GM12874 (cell line): ENCODE data around the gene NHEJ1.

Source experiments
- TF ChIP-seq, protein P1 (sequence below): IDR thresholded peaks from 2 replicates; pipeline ENCODE4 v1.5.1; 2011; ENCODE audit warnings: low read depth, mild to moderate bottlenecking, control low read depth, low read length, moderate library complexity; ENCODE audit not compliant: insufficient read depth

NHEJ1 gene

DNA sequence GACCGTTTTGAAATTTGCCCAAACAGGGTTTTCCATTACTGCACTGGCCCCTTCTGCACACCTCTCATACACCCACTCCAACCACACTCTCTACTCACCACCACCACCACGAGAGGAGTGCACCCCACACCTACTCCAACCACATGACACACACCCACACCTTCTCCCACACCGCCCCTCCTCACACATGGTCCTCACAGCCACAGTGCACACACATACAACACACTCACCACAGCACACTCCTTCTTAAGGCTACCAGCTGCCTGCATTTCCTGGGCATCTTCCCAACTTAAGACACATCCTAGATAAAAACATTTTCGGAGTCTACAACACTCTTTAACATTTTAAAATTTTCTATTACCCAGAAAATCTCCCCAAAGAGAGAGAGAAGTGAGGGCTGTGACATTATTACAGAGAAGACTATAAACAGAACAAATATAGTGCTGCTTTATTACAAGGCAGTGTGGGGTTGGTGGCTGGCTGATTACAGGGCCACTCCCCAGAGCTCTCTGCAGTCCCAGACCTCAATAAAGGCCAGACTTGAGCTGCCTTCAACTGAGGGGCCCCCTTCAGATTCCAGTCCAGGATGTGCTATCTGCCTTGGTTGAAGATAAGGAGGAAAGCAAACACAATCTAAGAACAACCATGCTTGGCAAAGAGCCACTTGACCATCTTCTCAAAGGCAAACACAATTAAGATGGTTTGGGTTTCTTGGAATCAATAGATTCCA lies 36.1 kb downstream of the NHEJ1 start:
- TF ChIP-seq, protein P1, sequence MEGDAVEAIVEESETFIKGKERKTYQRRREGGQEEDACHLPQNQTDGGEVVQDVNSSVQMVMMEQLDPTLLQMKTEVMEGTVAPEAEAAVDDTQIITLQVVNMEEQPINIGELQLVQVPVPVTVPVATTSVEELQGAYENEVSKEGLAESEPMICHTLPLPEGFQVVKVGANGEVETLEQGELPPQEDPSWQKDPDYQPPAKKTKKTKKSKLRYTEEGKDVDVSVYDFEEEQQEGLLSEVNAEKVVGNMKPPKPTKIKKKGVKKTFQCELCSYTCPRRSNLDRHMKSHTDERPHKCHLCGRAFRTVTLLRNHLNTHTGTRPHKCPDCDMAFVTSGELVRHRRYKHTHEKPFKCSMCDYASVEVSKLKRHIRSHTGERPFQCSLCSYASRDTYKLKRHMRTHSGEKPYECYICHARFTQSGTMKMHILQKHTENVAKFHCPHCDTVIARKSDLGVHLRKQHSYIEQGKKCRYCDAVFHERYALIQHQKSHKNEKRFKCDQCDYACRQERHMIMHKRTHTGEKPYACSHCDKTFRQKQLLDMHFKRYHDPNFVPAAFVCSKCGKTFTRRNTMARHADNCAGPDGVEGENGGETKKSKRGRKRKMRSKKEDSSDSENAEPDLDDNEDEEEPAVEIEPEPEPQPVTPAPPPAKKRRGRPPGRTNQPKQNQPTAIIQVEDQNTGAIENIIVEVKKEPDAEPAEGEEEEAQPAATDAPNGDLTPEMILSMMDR = no peak

GRCh38 chr2:219123356-219124135 lies 37.1 kb downstream of the NHEJ1 start:
- TF ChIP-seq, protein P1 = no peak

GRCh38 chr2:219122202-219122980 lies 38.2 kb downstream of the NHEJ1 start:
- TF ChIP-seq, protein P1 = no peak

DNA sequence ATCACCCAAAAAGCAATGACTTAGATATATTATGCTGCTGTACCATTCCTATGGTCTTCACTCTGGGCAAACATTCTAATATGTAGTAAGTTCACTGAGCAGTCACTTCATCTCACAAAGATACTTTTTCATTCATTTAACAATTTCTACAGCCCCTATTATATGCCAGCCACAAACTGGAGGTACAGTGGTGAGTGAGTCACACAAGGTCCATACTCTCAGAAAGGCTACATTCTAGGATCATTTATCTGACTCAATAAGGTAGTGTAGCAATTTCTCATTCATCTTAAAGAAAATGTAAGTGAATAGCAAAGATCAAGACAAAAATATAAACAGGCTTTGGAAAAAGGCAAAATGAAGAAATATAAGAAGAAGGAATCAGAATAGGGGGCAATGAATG lies 40.5 kb downstream of the NHEJ1 start:
- TF ChIP-seq, protein P1 = no peak

GRCh38 chr2:219119422-219120043 lies 41.1 kb downstream of the NHEJ1 start:
- TF ChIP-seq, protein P1 = peak; percentile 60

- TF ChIP-seq, protein P1 = no peak
Measured at GRCh38 chr2:219118504-219118903, 42.1 kb downstream of the NHEJ1 start.
